Neural crest cell (in vitro differentiated cells): ENCODE measurements around the gene PLA2G4A. TPM values are rescaled to one million over a fixed set of nuclear protein-coding genes. Genes with fewer than 3 reads are reported as not detected.

Source experiments
- DNase-seq: peaks from one replicate; pipeline ENCODE4 v3.0.0; 2021; ENCODE audit warnings: low read depth, mixed read lengths, low spot score
- H3K27ac Mint-ChIP-seq: one replicate; pipeline ENCODE4 v1.8.0; 2021; ENCODE audit warnings: mild to moderate bottlenecking, mixed read lengths; ENCODE audit not compliant: unreplicated experiment
- H3K27me3 Mint-ChIP-seq: 2 replicates; pipeline ENCODE4 v1.8.0; 2021; ENCODE audit warnings: low read depth, mild to moderate bottlenecking, mixed read lengths
- H3K36me3 Mint-ChIP-seq: 2 replicates; pipeline ENCODE4 v1.8.0; 2021; ENCODE audit warnings: low read depth, mild to moderate bottlenecking, mixed read lengths
- H3K4me1 Mint-ChIP-seq: 2 replicates; pipeline ENCODE4 v1.8.0; 2021; ENCODE audit warnings: mixed read lengths
- H3K4me3 Mint-ChIP-seq: one replicate; pipeline ENCODE4 v1.8.0; 2021; ENCODE audit warnings: mild to moderate bottlenecking, mixed read lengths
- H3K9me3 Mint-ChIP-seq: 2 replicates; pipeline ENCODE4 v1.8.0; 2021; ENCODE audit warnings: mixed read lengths
- CTCF ChIP-seq: fragments of 200-600 bp; sonication (generic); conservative IDR thresholded peaks from 2 replicates; pipeline ENCODE4 v1.5.0; 2021; ENCODE audit warnings: antibody characterized with exemption, mild to moderate bottlenecking
- total RNA-seq: library from RNA; stranded (reverse); gene quantifications from 2 replicates; pipeline ENCODE4 v1.2.1, GENCODE V29; 2021

PLA2G4A gene
- total RNA-seq, 1 donor from 2014 or later: 4.5 TPM

GRCh38 chr1:186812570-186812969 is 16.2 kb upstream of the PLA2G4A start:
- TF ChIP-seq CTCF: no peak
- H3K36me3 Mint-ChIP-seq: no peaks in the 10 kb centered on the region
- DNase-seq: no peak
- H3K4me3 Mint-ChIP-seq: no peak overlapping the region
- H3K9me3 Mint-ChIP-seq: no peaks in the 10 kb centered on the region
- no peak overlapping the region for H3K27ac Mint-ChIP-seq
- peaks cover 2% of the 10 kb centered on the region for H3K27me3 Mint-ChIP-seq
- no peaks in the 10 kb centered on the region for H3K4me1 Mint-ChIP-seq

- Mint-ChIP-seq H3K9me3 (no peaks in the 10 kb centered on the region), H3K27ac (no peak overlapping the region), H3K4me1 (no peaks in the 10 kb centered on the region), H3K27me3 (peaks cover 9% of the 10 kb centered on the region), H3K4me3 (no peak overlapping the region), H3K36me3 (no peaks in the 10 kb centered on the region)
- no peak for DNase-seq
- no peak for TF ChIP-seq CTCF
These were observed 15.3 kb upstream of the PLA2G4A start for GRCh38 chr1:186813420-186813819.

GRCh38 chr1:186819126-186819525 is 9.6 kb upstream of the PLA2G4A start:
- H3K27ac Mint-ChIP-seq: no peak overlapping the region
- H3K9me3 Mint-ChIP-seq: no peaks in the 10 kb centered on the region
- no peaks in the 10 kb centered on the region for H3K36me3 Mint-ChIP-seq
- TF ChIP-seq CTCF: no peak
- no peak for DNase-seq
- peaks cover 23% of the 10 kb centered on the region for H3K27me3 Mint-ChIP-seq
- no peaks in the 10 kb centered on the region for H3K4me1 Mint-ChIP-seq
- H3K4me3 Mint-ChIP-seq: no peak overlapping the region

- Mint-ChIP-seq H3K9me3 (no peaks in the 10 kb centered on the region), H3K27me3 (peaks cover 23% of the 10 kb centered on the region), H3K27ac (no peak overlapping the region), H3K4me3 (no peak overlapping the region), H3K4me1 (no peaks in the 10 kb centered on the region), H3K36me3 (no peaks in the 10 kb centered on the region)
- no peak for TF ChIP-seq CTCF
- DNase-seq: no peak
These were observed 9.2 kb upstream of the PLA2G4A start for GRCh38 chr1:186819563-186819962.

- no peaks in the 10 kb centered on the region for H3K9me3 Mint-ChIP-seq
- H3K27ac Mint-ChIP-seq: no peak overlapping the region
- no peak for TF ChIP-seq CTCF
- peaks cover 15% of the 10 kb centered on the region for H3K4me1 Mint-ChIP-seq
- peaks cover 10% of the 10 kb centered on the region for H3K27me3 Mint-ChIP-seq
- no peak for DNase-seq
- peak overlapping the region; percentile 83 for H3K4me3 Mint-ChIP-seq
- no peaks in the 10 kb centered on the region for H3K36me3 Mint-ChIP-seq
These were observed 1.2 kb downstream of the PLA2G4A start for GRCh38 chr1:186829686-186830587.
